ENCODE measurements around the gene CSN2. TPM values are rescaled to one million over a fixed set of nuclear protein-coding genes. Genes with fewer than 3 reads are reported as not detected.

CSN2 gene
- total RNA-seq, 4 donors from 2014 or later, result not detected

DNA sequence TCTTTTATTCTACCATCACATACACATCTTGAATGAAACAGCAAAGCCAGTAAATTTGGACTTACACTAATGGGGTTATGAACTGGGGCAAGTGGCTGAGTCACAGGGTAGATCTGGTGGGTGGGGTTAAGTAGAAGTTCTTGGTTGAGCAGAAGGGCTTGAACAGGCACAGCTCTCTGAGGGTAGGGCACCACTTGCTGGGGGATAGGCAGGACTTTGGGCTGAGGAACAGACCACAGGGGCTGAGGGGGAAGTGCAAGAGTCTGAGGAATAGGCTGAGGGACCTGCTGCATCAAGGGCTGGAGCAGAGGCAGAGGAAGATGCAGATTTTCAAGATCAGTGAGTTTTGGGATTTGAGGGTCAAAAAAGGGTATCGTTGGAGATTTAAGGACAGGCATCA lies 8.3 kb downstream of the CSN2 start:
- in situ Hi-C loops (cut with MboI; ENCODE audit: low pct_ligation_motif_present in 1 of 4, low pct_unique_long_range_greater_than_20kb in 1 of 4, low sequenced_read_pairs in 3 of 4), result no loop called here
- Histone ChIP-seq H3K9me3 (no peaks in the 10 kb centered on the region), H3K4me3 (no peak overlapping the region), H3K4me1 (no peaks in the 10 kb centered on the region), H3K27me3 (no peaks in the 10 kb centered on the region), H3K27ac (no peak overlapping the region), H3K36me3 (no peaks in the 10 kb centered on the region)
- TF ChIP-seq POLR2AphosphoS5 (IDR thresholded peaks at IDR 0.05) (no peak), POLR2A (IDR thresholded peaks at IDR 0.05) (no peak)
- TF ChIP-seq, protein P1, sequence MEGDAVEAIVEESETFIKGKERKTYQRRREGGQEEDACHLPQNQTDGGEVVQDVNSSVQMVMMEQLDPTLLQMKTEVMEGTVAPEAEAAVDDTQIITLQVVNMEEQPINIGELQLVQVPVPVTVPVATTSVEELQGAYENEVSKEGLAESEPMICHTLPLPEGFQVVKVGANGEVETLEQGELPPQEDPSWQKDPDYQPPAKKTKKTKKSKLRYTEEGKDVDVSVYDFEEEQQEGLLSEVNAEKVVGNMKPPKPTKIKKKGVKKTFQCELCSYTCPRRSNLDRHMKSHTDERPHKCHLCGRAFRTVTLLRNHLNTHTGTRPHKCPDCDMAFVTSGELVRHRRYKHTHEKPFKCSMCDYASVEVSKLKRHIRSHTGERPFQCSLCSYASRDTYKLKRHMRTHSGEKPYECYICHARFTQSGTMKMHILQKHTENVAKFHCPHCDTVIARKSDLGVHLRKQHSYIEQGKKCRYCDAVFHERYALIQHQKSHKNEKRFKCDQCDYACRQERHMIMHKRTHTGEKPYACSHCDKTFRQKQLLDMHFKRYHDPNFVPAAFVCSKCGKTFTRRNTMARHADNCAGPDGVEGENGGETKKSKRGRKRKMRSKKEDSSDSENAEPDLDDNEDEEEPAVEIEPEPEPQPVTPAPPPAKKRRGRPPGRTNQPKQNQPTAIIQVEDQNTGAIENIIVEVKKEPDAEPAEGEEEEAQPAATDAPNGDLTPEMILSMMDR (IDR thresholded peaks at IDR 0.05), result no peak
- no peak for DNase-seq
- 80 to 87% methylated on average over 1 of the region's 1 CpG for WGBS, 2 donors (ENCODE audit: low coverage in 1 of 2)
- intact Hi-C loops (cut with DNase I; ENCODE audit: low total_unique reads), result no loop called here

DNA sequence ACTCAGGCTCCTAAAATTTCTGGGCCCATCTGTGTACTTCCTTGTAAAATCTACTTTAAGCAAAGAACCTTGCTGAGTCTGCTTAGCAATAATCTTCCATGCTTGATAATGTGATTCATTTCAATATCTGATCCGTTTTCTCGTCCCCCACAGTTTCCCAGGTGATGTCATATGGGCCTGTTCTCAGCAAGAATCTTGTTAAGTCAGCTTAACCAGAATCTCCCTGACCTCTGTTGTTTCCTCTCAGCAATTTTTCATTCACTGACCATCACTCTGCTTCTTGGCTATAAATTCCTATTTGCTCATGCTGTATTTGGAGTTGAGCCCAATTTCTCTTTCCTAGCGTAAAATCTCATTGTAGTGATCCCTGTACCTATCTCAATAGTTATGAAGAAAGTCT lies 13.9 kb downstream of the CSN2 start:
- H3K27ac ChIP-seq, result no peak overlapping the region
- 75% methylated on average over 3 of the region's 3 CpGs for WGBS, 2 donors (ENCODE audit: low coverage in 1 of 2)
- DNase-seq, result no peak
- intact Hi-C loops (cut with DNase I; ENCODE audit: low total_unique reads), result no loop called here
- H3K4me3 ChIP-seq, result no peak overlapping the region
- peaks cover 0 to 6% of the 10 kb centered on the region in 2 donors for H3K9me3 ChIP-seq
- in situ Hi-C loops (cut with MboI; ENCODE audit: low pct_ligation_motif_present in 1 of 4, low pct_unique_long_range_greater_than_20kb in 1 of 4, low sequenced_read_pairs in 3 of 4), result no loop called here
- no peaks in the 10 kb centered on the region for H3K27me3 ChIP-seq
- TF ChIP-seq, protein P1 (IDR thresholded peaks at IDR 0.05), result no peak
- no peak for TF ChIP-seq POLR2AphosphoS5 (IDR thresholded peaks at IDR 0.05)
- no peak for TF ChIP-seq EP300 (IDR thresholded peaks at IDR 0.05; ENCODE audit: low read depth)
- TF ChIP-seq POLR2A (IDR thresholded peaks at IDR 0.05), result no peak
- no peaks in the 10 kb centered on the region for H3K4me1 ChIP-seq
- no peaks in the 10 kb centered on the region for H3K36me3 ChIP-seq

DNA sequence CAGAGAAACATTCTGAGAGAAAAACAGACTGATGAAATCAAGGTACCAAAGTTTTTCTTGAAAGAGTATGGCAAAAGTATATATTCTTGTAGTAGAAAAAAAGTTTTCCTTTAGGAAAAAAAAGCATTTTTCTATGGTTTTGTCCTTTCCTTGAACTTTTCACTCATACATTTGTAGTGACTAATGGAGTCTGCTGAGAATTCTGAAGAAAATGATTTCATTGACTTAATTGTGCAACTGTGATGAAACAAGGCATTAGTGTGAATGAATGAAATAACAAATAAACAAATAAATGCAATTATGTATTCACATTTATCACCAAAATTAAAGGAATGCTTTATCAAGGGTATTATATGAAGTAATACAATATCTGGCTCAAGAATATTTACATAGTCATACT lies 29.0 kb downstream of the CSN2 start:
- no peak overlapping the region for H3K4me3 ChIP-seq
- in situ Hi-C loops (cut with MboI; ENCODE audit: low pct_ligation_motif_present in 1 of 4, low pct_unique_long_range_greater_than_20kb in 1 of 4, low sequenced_read_pairs in 3 of 4), result no loop called here
- no peak overlapping the region for H3K27ac ChIP-seq
- intact Hi-C loops (cut with DNase I; ENCODE audit: low total_unique reads), result no loop called here
- DNase-seq, result no peak
- no peaks in the 10 kb centered on the region for H3K9me3 ChIP-seq
- TF ChIP-seq EP300 (IDR thresholded peaks at IDR 0.05; ENCODE audit: low read depth) (no peak), POLR2A (IDR thresholded peaks at IDR 0.05) (no peak), POLR2AphosphoS5 (IDR thresholded peaks at IDR 0.05) (no peak)
- TF ChIP-seq, protein P1 (IDR thresholded peaks at IDR 0.05), result no peak
- no peaks in the 10 kb centered on the region for H3K27me3 ChIP-seq
- no peaks in the 10 kb centered on the region for H3K4me1 ChIP-seq
- no peaks in the 10 kb centered on the region for H3K36me3 ChIP-seq

DNA sequence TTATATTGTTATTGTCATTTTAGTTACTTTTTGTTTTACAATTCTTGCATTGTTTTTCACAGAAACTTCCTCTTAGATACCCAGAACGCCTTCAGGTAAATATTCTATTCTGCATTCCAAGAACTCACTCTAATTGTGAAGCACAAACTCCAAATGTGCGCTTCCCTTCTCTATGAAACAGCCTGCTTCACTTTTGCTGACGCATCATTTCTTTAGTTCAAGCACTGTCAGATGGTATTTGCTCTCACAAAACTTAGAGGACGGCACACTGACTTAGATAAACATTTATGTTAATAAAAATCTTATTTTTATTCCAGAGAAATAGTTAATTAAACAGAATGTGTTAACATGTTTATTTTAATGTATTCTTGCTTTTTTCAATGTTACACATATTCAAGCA lies 31.4 kb downstream of the CSN2 start:
- 53 to 73% methylated on average over 4 of the region's 4 CpGs for WGBS, 2 donors (ENCODE audit: low coverage in 1 of 2)
- no peak for DNase-seq
- no peak overlapping the region for H3K4me3 ChIP-seq
- TF ChIP-seq, protein P1 (IDR thresholded peaks at IDR 0.05), result no peak
- TF ChIP-seq POLR2AphosphoS5 (IDR thresholded peaks at IDR 0.05) (no peak), EP300 (IDR thresholded peaks at IDR 0.05; ENCODE audit: low read depth) (no peak), POLR2A (IDR thresholded peaks at IDR 0.05) (no peak)
- intact Hi-C loops (cut with DNase I; ENCODE audit: low total_unique reads) (no loop called here), in situ Hi-C loops (cut with MboI; ENCODE audit: low pct_ligation_motif_present in 1 of 4, low pct_unique_long_range_greater_than_20kb in 1 of 4, low sequenced_read_pairs in 3 of 4) (no loop called here)
- no peaks in the 10 kb centered on the region for H3K27me3 ChIP-seq
- H3K36me3 ChIP-seq, result no peaks in the 10 kb centered on the region
- no peak overlapping the region for H3K27ac ChIP-seq
- H3K4me1 ChIP-seq, result no peaks in the 10 kb centered on the region
- no peaks in the 10 kb centered on the region for H3K9me3 ChIP-seq

All from transverse colon (tissue), 4 donors.